Hepatocyte (in vitro differentiated cells): ENCODE data around the gene DYNLL2.

Source experiments
- EZH2 ChIP-seq: fragments of 200-600 bp; sonication (generic); IDR thresholded peaks from 2 replicates; pipeline ENCODE4 v1.6.1; 2016; ENCODE audit warnings: antibody characterized with exemption, mild to moderate bottlenecking, borderline replicate concordance
- EZH2phosphoT487 ChIP-seq: fragments of 200-600 bp; sonication (generic); IDR thresholded peaks from one replicate; pipeline ENCODE4 v1.6.1; 2018; ENCODE audit warnings: antibody characterized with exemption, mild to moderate bottlenecking, low read depth, moderate library complexity; ENCODE audit not compliant: unreplicated experiment, severe bottlenecking
- TF ChIP-seq, protein P1 (sequence below): fragments of 200-600 bp; sonication (generic); IDR thresholded peaks from 2 replicates; pipeline ENCODE4 v1.5.1; 2016; ENCODE audit warnings: antibody characterized with exemption, mild to moderate bottlenecking; ENCODE audit not compliant: poor library complexity

DNA sequence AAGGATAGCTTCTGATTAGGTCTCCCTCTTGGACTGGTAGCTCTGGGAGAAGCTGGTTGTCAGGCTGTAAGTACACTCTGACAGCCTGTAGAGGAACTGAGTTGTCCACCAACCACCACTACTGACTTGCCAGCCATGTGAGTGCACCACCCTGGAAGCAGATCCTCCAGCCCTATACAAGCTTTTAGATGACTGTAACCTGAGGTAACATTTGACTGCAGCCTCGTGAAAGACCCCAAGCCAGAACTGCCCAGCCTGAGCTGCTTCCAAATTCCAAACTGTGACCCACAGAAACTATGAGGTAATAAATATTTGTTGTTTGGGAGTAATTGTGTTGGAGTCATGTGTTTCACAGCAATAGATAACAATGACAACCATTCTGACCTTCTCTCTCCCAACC lies 30.8 kb upstream of the DYNLL2 start:
- TF ChIP-seq, protein P1, sequence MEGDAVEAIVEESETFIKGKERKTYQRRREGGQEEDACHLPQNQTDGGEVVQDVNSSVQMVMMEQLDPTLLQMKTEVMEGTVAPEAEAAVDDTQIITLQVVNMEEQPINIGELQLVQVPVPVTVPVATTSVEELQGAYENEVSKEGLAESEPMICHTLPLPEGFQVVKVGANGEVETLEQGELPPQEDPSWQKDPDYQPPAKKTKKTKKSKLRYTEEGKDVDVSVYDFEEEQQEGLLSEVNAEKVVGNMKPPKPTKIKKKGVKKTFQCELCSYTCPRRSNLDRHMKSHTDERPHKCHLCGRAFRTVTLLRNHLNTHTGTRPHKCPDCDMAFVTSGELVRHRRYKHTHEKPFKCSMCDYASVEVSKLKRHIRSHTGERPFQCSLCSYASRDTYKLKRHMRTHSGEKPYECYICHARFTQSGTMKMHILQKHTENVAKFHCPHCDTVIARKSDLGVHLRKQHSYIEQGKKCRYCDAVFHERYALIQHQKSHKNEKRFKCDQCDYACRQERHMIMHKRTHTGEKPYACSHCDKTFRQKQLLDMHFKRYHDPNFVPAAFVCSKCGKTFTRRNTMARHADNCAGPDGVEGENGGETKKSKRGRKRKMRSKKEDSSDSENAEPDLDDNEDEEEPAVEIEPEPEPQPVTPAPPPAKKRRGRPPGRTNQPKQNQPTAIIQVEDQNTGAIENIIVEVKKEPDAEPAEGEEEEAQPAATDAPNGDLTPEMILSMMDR, result no peak
- no peak for TF ChIP-seq EZH2
- no peak for TF ChIP-seq EZH2phosphoT487
